Mesothelial cell of epicardium (in vitro differentiated cells): ENCODE results near the gene THNSL1. TPM values are rescaled to one million over a fixed set of nuclear protein-coding genes. Genes with fewer than 3 reads are reported as not detected.

Experiments
- DNase-seq, 2 experiments: peaks; one replicate each; pipeline ENCODE4 v3.0.0; 2021; ENCODE audit warnings: low spot score in 2 of 2; ENCODE audit not compliant: unreplicated experiment in 2 of 2
- H3K27ac Mint-ChIP-seq: 2 replicates; pipeline ENCODE4 v1.8.0; 2021; ENCODE audit warnings: mixed read lengths
- H3K27me3 Mint-ChIP-seq: 2 replicates; pipeline ENCODE4 v1.8.0; 2021; ENCODE audit warnings: low read depth, mixed read lengths
- H3K36me3 Mint-ChIP-seq: 2 replicates; pipeline ENCODE4 v1.8.0; 2021; ENCODE audit warnings: mixed read lengths
- H3K4me1 Mint-ChIP-seq: 2 replicates; pipeline ENCODE4 v1.8.0; 2021; ENCODE audit warnings: mixed read lengths
- H3K4me3 Mint-ChIP-seq: 2 replicates; pipeline ENCODE4 v1.8.0; 2021; ENCODE audit warnings: mild to moderate bottlenecking, moderate library complexity, mixed read lengths
- H3K9me3 Mint-ChIP-seq: 2 replicates; pipeline ENCODE4 v1.8.0; 2021; ENCODE audit warnings: mixed read lengths
- total RNA-seq: library from RNA; stranded (reverse); gene quantifications from 3 replicates; pipeline ENCODE4 v1.2.1, GENCODE V29; 2021
- TF ChIP-seq, protein P1 (sequence below): fragments of 200-600 bp; sonication (generic); IDR thresholded peaks from one replicate; pipeline ENCODE4 v1.5.0; 2021; ENCODE audit warnings: antibody characterized with exemption; ENCODE audit not compliant: unreplicated experiment

THNSL1 gene
- total RNA-seq, 1 donor from 2014 or later = 7.4 TPM

GRCh38 chr10:24982319-24983112 lies 33.9 kb upstream of the THNSL1 start:
- TF ChIP-seq, protein P1, sequence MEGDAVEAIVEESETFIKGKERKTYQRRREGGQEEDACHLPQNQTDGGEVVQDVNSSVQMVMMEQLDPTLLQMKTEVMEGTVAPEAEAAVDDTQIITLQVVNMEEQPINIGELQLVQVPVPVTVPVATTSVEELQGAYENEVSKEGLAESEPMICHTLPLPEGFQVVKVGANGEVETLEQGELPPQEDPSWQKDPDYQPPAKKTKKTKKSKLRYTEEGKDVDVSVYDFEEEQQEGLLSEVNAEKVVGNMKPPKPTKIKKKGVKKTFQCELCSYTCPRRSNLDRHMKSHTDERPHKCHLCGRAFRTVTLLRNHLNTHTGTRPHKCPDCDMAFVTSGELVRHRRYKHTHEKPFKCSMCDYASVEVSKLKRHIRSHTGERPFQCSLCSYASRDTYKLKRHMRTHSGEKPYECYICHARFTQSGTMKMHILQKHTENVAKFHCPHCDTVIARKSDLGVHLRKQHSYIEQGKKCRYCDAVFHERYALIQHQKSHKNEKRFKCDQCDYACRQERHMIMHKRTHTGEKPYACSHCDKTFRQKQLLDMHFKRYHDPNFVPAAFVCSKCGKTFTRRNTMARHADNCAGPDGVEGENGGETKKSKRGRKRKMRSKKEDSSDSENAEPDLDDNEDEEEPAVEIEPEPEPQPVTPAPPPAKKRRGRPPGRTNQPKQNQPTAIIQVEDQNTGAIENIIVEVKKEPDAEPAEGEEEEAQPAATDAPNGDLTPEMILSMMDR = no peak
- DNase-seq = no peak
- Mint-ChIP-seq H3K27me3 (peaks cover 3% of the 10 kb centered on the region), H3K4me1 (no peaks in the 10 kb centered on the region), H3K36me3 (no peaks in the 10 kb centered on the region), H3K27ac (no peak overlapping the region), H3K4me3 (no peak overlapping the region), H3K9me3 (no peaks in the 10 kb centered on the region)

DNA sequence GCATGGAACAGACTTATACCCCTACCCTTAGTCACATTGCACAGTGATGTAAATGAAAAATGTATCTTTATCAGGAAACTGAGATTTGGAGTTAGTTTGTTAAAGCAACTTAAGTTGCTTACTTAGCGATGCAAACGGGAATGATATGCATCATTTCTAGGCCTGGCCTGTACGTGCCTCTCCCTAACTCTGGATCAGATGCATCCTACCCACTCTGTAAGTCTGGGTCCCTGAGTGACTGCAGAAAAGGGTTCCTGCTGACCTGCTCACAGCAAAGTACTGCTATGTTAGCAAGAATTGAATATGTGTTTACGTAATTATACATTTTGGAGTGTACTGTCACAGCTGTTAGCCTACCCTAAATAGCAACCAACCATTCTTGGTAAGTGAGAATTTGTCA lies 33.3 kb upstream of the THNSL1 start:
- Mint-ChIP-seq H3K4me3 (no peak overlapping the region), H3K4me1 (no peaks in the 10 kb centered on the region), H3K27me3 (peaks cover 3% of the 10 kb centered on the region), H3K9me3 (no peaks in the 10 kb centered on the region), H3K36me3 (no peaks in the 10 kb centered on the region), H3K27ac (no peak overlapping the region)
- no peak for DNase-seq
- TF ChIP-seq, protein P1 = no peak

- H3K27me3 Mint-ChIP-seq = peaks cover 2% of the 10 kb centered on the region
- TF ChIP-seq, protein P1 = no peak
- peaks cover 3% of the 10 kb centered on the region for H3K4me1 Mint-ChIP-seq
- no peaks in the 10 kb centered on the region for H3K9me3 Mint-ChIP-seq
- H3K36me3 Mint-ChIP-seq = no peaks in the 10 kb centered on the region
- no peak overlapping the region for H3K4me3 Mint-ChIP-seq
- DNase-seq = no peak
- no peak overlapping the region for H3K27ac Mint-ChIP-seq
These were observed 32.5 kb upstream of the THNSL1 start for GRCh38 chr10:24983946-24984345.

GRCh38 chr10:24984906-24985305 lies 31.5 kb upstream of the THNSL1 start:
- no peaks in the 10 kb centered on the region for H3K27me3 Mint-ChIP-seq
- H3K9me3 Mint-ChIP-seq = no peaks in the 10 kb centered on the region
- H3K27ac Mint-ChIP-seq = no peak overlapping the region
- DNase-seq = no peak
- TF ChIP-seq, protein P1 = no peak
- no peak overlapping the region for H3K4me3 Mint-ChIP-seq
- no peaks in the 10 kb centered on the region for H3K36me3 Mint-ChIP-seq
- H3K4me1 Mint-ChIP-seq = peaks cover 3% of the 10 kb centered on the region

GRCh38 chr10:24988831-24989640 lies 27.4 kb upstream of the THNSL1 start:
- H3K27me3 Mint-ChIP-seq = no peaks in the 10 kb centered on the region
- no peak overlapping the region for H3K27ac Mint-ChIP-seq
- peaks cover 3% of the 10 kb centered on the region for H3K4me1 Mint-ChIP-seq
- DNase-seq = no peak
- TF ChIP-seq, protein P1 = no peak
- no peaks in the 10 kb centered on the region for H3K9me3 Mint-ChIP-seq
- H3K4me3 Mint-ChIP-seq = no peak overlapping the region
- no peaks in the 10 kb centered on the region for H3K36me3 Mint-ChIP-seq
